K562 (cell line): Measurements from ENCODE around the gene FBLIM1.

Experiments used
- KDM2B ChIP-seq: fragments of 250-450 bp; sonication (Bioruptor Pico); IDR thresholded peaks from 2 replicates; pipeline ENCODE4 v1.8.0; 2021; ENCODE audit warnings: mild to moderate bottlenecking, moderate library complexity
- MYC ChIP-seq, 2 experiments: fragments of 250-450 bp in 1 of 2; sonication (Bioruptor Pico) in 1 of 2; IDR thresholded peaks; 2 replicates each; pipeline versions ENCODE4 v1.5.1 to v1.6.1; 2012 to 2021; ENCODE audit warnings: low read depth in 2 of 2, borderline replicate concordance in 1 of 2, improper control_type of control experiment in 1 of 2, low read length in 1 of 2, mild to moderate bottlenecking in 1 of 2, moderate library complexity in 1 of 2
- NR2C1 ChIP-seq, 2 experiments: fragments of 450-650 bp; IDR thresholded peaks; 2 replicates each; pipeline ENCODE4 v1.6.1; 2017; ENCODE audit warnings: mild to moderate bottlenecking in 2 of 2, antibody characterized with exemption in 1 of 2, inconsistent platforms in 1 of 2, missing compliant biosample characterization in 1 of 2, missing genetic modification characterization in 1 of 2
- POLR2A ChIP-seq: fragments of 450-650 bp; conservative IDR thresholded peaks from 2 replicates; pipeline ENCODE4 v1.6.1; 2016
- SAFB2 ChIP-seq: fragments of 200-400 bp; formaldehyde crosslinking; IDR thresholded peaks from 2 replicates; pipeline ENCODE4 v1.6.1; 2018; ENCODE audit warnings: borderline replicate concordance, low read length, low read depth, moderate library complexity; ENCODE audit not compliant: severe bottlenecking
- TFAP4 ChIP-seq: sonication (generic); formaldehyde crosslinking; IDR thresholded peaks from 2 replicates; pipeline ENCODE4 v1.8.0; 2022; ENCODE audit warnings: missing genetic modification reagents, mild to moderate bottlenecking, moderate library complexity, borderline replicate concordance
- ZHX1 ChIP-seq: fragments of 150-350 bp; conservative IDR thresholded peaks from 2 replicates; pipeline ENCODE4 v1.6.1; 2014; ENCODE audit warnings: low read length
- TF ChIP-seq, protein P1 (sequence below): fragments of 250-450 bp; sonication (Bioruptor Pico); IDR thresholded peaks from 2 replicates; pipeline ENCODE4 v1.5.0; 2020; ENCODE audit warnings: mild to moderate bottlenecking
- TF ChIP-seq, protein P2 (sequence below), 3 experiments: IDR thresholded peaks in 2 of 3; conservative IDR thresholded peaks in 1 of 3; 2 replicates each; pipeline ENCODE4 v1.5.1; 2011 to 2012; ENCODE audit warnings: low read length in 3 of 3, mild to moderate bottlenecking in 3 of 3, control low read depth in 2 of 3, improper control_type of control experiment in 1 of 3, inconsistent platforms in 1 of 3, low read depth in 1 of 3, mixed read lengths in 1 of 3, moderate library complexity in 1 of 3; ENCODE audit not compliant: insufficient read depth in 2 of 3

GRCh38 chr1:15761366-15762128 is 3.0 kb downstream of the FBLIM1 start:
- TF ChIP-seq ZHX1 (no peak), MYC (IDR thresholded peaks at IDR 0.05; ENCODE audit: low read depth, low read length) (no peak), MYC (CRISPR knock-in tag; IDR thresholded peaks at IDR 0.05; ENCODE audit: borderline replicate concordance, low read depth) (no peak), KDM2B (no peak), POLR2A (no peak), NR2C1 (IDR thresholded peaks at IDR 0.05) (no peak), NR2C1 (tag; IDR thresholded peaks at IDR 0.05) (no peak), SAFB2 (no peak), TFAP4 (CRISPR knock-in tag) (no peak)
- TF ChIP-seq, protein P1, sequence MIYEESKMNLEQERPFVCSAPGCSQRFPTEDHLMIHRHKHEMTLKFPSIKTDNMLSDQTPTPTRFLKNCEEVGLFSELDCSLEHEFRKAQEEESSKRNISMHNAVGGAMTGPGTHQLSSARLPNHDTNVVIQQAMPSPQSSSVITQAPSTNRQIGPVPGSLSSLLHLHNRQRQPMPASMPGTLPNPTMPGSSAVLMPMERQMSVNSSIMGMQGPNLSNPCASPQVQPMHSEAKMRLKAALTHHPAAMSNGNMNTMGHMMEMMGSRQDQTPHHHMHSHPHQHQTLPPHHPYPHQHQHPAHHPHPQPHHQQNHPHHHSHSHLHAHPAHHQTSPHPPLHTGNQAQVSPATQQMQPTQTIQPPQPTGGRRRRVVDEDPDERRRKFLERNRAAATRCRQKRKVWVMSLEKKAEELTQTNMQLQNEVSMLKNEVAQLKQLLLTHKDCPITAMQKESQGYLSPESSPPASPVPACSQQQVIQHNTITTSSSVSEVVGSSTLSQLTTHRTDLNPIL (CRISPR knock-in tag), result no peak
- TF ChIP-seq, protein P2, sequence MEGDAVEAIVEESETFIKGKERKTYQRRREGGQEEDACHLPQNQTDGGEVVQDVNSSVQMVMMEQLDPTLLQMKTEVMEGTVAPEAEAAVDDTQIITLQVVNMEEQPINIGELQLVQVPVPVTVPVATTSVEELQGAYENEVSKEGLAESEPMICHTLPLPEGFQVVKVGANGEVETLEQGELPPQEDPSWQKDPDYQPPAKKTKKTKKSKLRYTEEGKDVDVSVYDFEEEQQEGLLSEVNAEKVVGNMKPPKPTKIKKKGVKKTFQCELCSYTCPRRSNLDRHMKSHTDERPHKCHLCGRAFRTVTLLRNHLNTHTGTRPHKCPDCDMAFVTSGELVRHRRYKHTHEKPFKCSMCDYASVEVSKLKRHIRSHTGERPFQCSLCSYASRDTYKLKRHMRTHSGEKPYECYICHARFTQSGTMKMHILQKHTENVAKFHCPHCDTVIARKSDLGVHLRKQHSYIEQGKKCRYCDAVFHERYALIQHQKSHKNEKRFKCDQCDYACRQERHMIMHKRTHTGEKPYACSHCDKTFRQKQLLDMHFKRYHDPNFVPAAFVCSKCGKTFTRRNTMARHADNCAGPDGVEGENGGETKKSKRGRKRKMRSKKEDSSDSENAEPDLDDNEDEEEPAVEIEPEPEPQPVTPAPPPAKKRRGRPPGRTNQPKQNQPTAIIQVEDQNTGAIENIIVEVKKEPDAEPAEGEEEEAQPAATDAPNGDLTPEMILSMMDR (IDR thresholded peaks at IDR 0.05 in 2 of 3, conservative IDR thresholded peaks at IDR 0.05 in 1 of 3; ENCODE audit: insufficient read depth in 2 of 3, low read depth in 1 of 3, low read length in 3 of 3), result no peak
